ENCODE measurements around the gene ZNG1F.
"Not testable (repeated sequence)": the region's sequence is repeated elsewhere in the genome, so short reads cannot be mapped to it uniquely, and the experiment has no call there.

The ZNG1F gene

GRCh38 chr9:41100508-41100907 is 88.6 kb downstream of the ZNG1F start:
- DNase-seq (ENCODE audit: low read depth); H3K4me3 ChIP-seq (ENCODE audit: low read depth, low read length); in situ Hi-C loops (cut with HindIII; ENCODE audit: low sequenced_read_pairs): not testable (repeated sequence)

DNA sequence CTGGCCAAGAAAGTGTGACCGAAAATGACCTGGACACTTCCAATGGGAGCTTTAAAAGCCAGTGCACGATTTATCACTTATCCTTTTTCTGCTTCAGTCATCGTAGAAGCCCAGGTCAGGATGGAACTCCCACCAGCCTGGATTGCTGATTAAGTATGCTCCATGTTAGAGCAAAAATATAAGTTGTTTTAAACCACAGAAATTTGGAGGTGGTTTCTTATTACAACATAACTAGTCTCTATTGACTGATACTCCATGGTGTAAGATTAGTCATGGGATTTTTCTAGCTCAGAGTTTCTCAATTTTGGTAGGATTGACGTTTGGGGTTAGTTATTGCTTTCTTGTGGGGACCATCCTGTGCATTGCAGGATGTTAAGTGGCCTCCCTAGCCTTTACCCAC is 90.4 kb downstream of the ZNG1F start:
- H3K4me3 ChIP-seq (ENCODE audit: low read depth, low read length); DNase-seq (ENCODE audit: low read depth); in situ Hi-C loops (cut with HindIII; ENCODE audit: low sequenced_read_pairs): not testable (repeated sequence)

DNA sequence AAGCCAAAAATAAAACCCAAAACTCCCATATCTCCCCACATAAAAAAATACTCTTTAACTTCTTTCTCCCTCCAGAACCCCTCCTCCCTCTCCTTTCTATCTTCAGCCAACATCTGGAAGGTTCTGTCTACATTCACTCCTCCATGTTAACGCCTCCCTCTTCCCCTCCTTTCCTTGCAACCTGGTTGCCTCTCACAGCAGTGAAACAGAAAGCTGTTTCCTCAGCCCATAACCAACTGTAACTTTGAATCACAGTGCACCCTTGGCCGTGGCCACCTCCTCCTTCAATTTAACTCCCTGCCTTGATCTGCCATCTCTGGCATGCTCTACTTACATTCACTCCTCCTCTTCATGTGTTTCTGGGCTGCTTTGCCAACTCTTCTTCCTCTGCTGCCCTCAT is 94.1 kb downstream of the ZNG1F start:
- in situ Hi-C loops (cut with HindIII; ENCODE audit: low sequenced_read_pairs); DNase-seq (ENCODE audit: low read depth); H3K4me3 ChIP-seq (ENCODE audit: low read depth, low read length): not testable (repeated sequence)

DNA sequence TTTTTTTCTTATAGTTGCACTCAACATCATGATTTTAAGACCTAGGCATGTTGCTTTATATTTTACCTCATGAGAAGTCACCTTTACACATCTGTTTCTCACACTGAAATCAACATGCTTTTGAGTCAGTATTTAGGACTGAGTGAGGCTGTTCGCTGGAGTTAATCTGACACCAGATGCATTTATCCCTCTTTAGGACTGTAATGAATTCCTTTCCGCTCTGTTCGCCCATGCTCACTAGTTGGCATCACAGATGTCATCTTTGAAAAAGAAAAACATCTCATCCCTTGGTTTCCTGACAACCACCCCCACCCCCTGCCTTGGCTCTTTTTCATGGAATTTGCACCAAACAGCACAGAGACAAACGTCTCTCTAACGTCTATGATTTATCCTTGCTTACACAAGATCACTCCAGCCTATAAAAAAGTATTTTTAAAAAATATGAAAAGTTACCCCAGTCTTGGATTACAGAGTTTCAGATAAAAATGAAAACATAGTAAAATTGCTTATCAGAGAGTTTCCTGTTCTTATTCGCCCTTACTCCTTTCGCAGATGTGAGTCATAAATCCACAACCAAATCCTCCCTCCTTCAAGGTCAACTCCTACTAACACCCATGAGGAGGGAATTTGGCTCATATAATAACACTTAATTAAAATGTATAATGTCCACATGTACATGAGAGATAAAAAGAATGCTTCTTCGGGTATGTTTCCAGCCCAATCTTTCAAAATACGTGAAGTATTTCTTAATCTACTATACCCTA is 94.9 kb downstream of the ZNG1F start:
- in situ Hi-C loops (cut with HindIII; ENCODE audit: low sequenced_read_pairs); DNase-seq (ENCODE audit: low read depth); H3K4me3 ChIP-seq (ENCODE audit: low read depth, low read length): not testable (repeated sequence)

- in situ Hi-C loops (cut with HindIII; ENCODE audit: low sequenced_read_pairs); DNase-seq (ENCODE audit: low read depth); H3K4me3 ChIP-seq (ENCODE audit: low read depth, low read length): not testable (repeated sequence)
Observed at GRCh38 chr9:41090922-41091321, 98.2 kb downstream of the ZNG1F start.

GRCh38 chr9:41090386-41090785 is 98.7 kb downstream of the ZNG1F start:
- DNase-seq (ENCODE audit: low read depth); H3K4me3 ChIP-seq (ENCODE audit: low read depth, low read length); in situ Hi-C loops (cut with HindIII; ENCODE audit: low sequenced_read_pairs): not testable (repeated sequence)

- TF ChIP-seq CTCF (IDR thresholded peaks at IDR 0.05; ENCODE audit: low read depth, low read length, missing control alignments), result peak; percentile 36
- in situ Hi-C loops (cut with HindIII; ENCODE audit: low sequenced_read_pairs); DNase-seq (ENCODE audit: low read depth); H3K4me3 ChIP-seq (ENCODE audit: low read depth, low read length): not testable (repeated sequence)
Observed at GRCh38 chr9:41088450-41089059, 100.6 kb downstream of the ZNG1F start.

DNA sequence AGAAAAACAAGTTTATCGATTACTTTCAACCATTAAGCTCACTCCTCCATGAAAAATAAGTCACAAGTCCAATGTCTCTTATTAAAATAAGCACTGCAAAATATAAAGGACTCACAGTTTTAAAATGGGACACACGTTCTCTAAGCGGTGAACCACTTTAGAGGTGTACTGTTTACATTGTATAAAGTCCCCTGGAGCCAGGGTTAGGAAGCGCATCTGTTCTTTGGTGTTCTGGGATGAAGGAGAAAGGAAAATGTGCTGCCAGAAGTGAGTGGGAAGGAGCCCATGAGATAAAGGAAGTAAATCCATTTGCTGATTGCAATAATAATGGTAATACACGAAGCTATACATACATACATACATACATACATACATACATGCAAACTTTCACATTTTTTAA is 101.2 kb downstream of the ZNG1F start:
- in situ Hi-C loops (cut with HindIII; ENCODE audit: low sequenced_read_pairs); H3K4me3 ChIP-seq (ENCODE audit: low read depth, low read length); DNase-seq (ENCODE audit: low read depth): not testable (repeated sequence)

DNA sequence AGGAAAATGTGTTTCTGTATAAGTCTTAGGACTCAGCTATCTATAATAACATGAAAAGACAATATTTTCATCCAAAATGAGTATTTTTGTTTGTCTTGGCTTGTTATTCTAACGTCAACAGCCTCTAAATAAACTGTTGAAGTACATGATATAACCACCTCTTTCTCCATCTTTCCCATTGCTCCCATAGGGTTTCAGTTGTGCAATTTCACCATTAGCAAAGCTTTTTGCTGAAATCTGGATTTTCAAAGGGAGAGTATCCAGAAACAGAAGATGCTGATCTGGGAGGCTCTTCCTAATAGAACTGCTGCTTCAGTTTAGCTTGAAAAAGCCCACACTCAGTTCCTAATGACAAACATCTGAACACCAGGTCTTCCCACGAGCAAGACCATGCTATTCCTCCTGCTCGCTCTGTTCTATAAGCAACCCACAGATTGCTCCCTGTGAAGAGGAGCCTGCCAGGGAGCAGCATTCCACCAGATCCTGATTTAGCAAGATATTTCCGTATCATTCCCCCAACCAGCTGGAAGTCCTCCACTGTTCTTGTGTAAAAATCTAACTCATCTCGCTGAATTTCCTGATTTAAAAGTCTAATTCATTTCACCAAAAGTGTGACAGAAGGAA is 101.8 kb downstream of the ZNG1F start:
- in situ Hi-C loops (cut with HindIII; ENCODE audit: low sequenced_read_pairs); DNase-seq (ENCODE audit: low read depth); H3K4me3 ChIP-seq (ENCODE audit: low read depth, low read length): not testable (repeated sequence)

- DNase-seq (ENCODE audit: low read depth); H3K4me3 ChIP-seq (ENCODE audit: low read depth, low read length); in situ Hi-C loops (cut with HindIII; ENCODE audit: low sequenced_read_pairs): not testable (repeated sequence)
Observed at GRCh38 chr9:41086685-41087084, 102.4 kb downstream of the ZNG1F start.

GRCh38 chr9:41086215-41086614 is 102.9 kb downstream of the ZNG1F start:
- in situ Hi-C loops (cut with HindIII; ENCODE audit: low sequenced_read_pairs); DNase-seq (ENCODE audit: low read depth); H3K4me3 ChIP-seq (ENCODE audit: low read depth, low read length): not testable (repeated sequence)

DNA sequence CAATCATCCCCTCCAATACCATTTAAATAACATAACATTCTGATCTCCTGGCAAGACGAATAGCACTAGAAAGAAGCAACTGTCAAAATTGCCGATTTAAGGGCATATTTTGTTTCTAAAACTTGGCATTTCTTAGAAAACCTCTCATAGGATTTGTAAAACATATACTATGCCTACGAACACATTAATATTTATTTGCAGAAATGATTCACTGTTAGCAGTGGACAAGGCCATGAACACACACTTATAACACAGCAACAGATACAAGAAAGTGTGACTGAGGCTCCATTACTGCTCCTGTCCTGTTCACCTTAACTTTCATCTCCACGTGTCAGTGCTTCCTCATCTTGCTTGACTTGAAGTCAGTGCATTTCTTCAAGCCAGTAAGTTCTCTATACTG is 106.8 kb downstream of the ZNG1F start:
- DNase-seq (ENCODE audit: low read depth); in situ Hi-C loops (cut with HindIII; ENCODE audit: low sequenced_read_pairs); H3K4me3 ChIP-seq (ENCODE audit: low read depth, low read length): not testable (repeated sequence)

All from astrocyte of the cerebellum (primary cell).